Endodermal cell (in vitro differentiated cells): ENCODE results near the gene CPEB3. TPM values are rescaled to one million over a fixed set of nuclear protein-coding genes. Genes with fewer than 3 reads are reported as not detected.

Experiments used
- DNase-seq: peaks from one replicate; pipeline ENCODE4 v3.0.0-alpha.2; 2017
- H3K27ac ChIP-seq: 2 replicates; pipeline ENCODE4 v1.5.1; 2013; ENCODE audit warnings: mild to moderate bottlenecking, low read depth, low read length, moderate library complexity
- H3K27me3 ChIP-seq: 2 replicates; pipeline ENCODE4 v1.6.1; 2013; ENCODE audit warnings: mild to moderate bottlenecking, low read length, moderate library complexity; ENCODE audit not compliant: insufficient read depth, control insufficient read depth, poor library complexity, severe bottlenecking
- H3K36me3 ChIP-seq: 2 replicates; pipeline ENCODE4 v1.7.0; 2013; ENCODE audit warnings: mild to moderate bottlenecking, low read length, moderate library complexity; ENCODE audit not compliant: control insufficient read depth, insufficient read depth
- H3K4me1 ChIP-seq: one replicate; pipeline ENCODE4 v1.7.0; 2013; ENCODE audit warnings: low read length; ENCODE audit not compliant: control insufficient read depth, insufficient read depth
- H3K4me3 ChIP-seq: 2 replicates; pipeline ENCODE4 v1.5.1; 2013; ENCODE audit warnings: mild to moderate bottlenecking, low read length, moderate library complexity
- H3K9ac ChIP-seq: 2 replicates; pipeline ENCODE4 v1.6.1; 2013; ENCODE audit warnings: mild to moderate bottlenecking, low read length, moderate library complexity; ENCODE audit not compliant: poor library complexity, severe bottlenecking; ENCODE audit errors: extremely low read depth
- H3K9me3 ChIP-seq: 2 replicates; pipeline ENCODE4 v1.6.1; 2013; ENCODE audit warnings: mild to moderate bottlenecking, low read length, moderate library complexity; ENCODE audit not compliant: control insufficient read depth
- H3K27ac Mint-ChIP-seq: 2 replicates; pipeline ENCODE4 v1.8.0; 2020; ENCODE audit warnings: mixed read lengths
- H3K27me3 Mint-ChIP-seq: 2 replicates; pipeline ENCODE4 v1.8.0; 2021; ENCODE audit warnings: mild to moderate bottlenecking, mixed read lengths; ENCODE audit not compliant: insufficient read depth
- H3K36me3 Mint-ChIP-seq: 2 replicates; pipeline ENCODE4 v1.8.0; 2020; ENCODE audit warnings: low read depth, mixed read lengths
- H3K4me1 Mint-ChIP-seq: 2 replicates; pipeline ENCODE4 v1.8.0; 2020; ENCODE audit warnings: mixed read lengths
- H3K4me3 Mint-ChIP-seq: 2 replicates; pipeline ENCODE4 v1.8.0; 2020; ENCODE audit warnings: mild to moderate bottlenecking, moderate library complexity, mixed read lengths
- H3K9me3 Mint-ChIP-seq: 2 replicates; pipeline ENCODE4 v1.8.0; 2020; ENCODE audit warnings: mild to moderate bottlenecking, mixed read lengths
- CTCF ChIP-seq: fragments of 200-600 bp; sonication (generic); conservative IDR thresholded peaks from 2 replicates; pipeline ENCODE4 v1.5.0; 2021; ENCODE audit warnings: antibody characterized with exemption, mild to moderate bottlenecking
- WGBS, 2 experiments: methylation state at CpG; one replicate each; pipeline versions ENCODE4 v1.1.5 to v1.1.7; 2013; ENCODE audit warnings: missing lambda C conversion rate in 2 of 2, mixed read lengths in 1 of 2; ENCODE audit not compliant: insufficient coverage in 1 of 2, insufficient read length in 1 of 2; 5-methylcytosine and 5-hydroxymethylcytosine counted together
- total RNA-seq, 2 donors: library from RNA; stranded (reverse); fragmentation: NEBNext Ultra II Directional in 1 of 2; extraction: Animal tissue kit (Norgen Biotek cat#: 25700) in 1 of 2; gene quantifications; 2 replicates in 1 of 2; 3 replicates in 1 of 2; pipeline ENCODE4 v1.2.1, GENCODE V29; 2021

CPEB3 gene
- total RNA-seq, 2 donors from 2014 or later: 1.1 to 1.3 TPM

- DNase-seq: no peak
- H3K4me1 Mint-ChIP-seq: no peaks in the 10 kb centered on the region
- no peak for TF ChIP-seq CTCF
- H3K9me3 Mint-ChIP-seq: no peaks in the 10 kb centered on the region
- H3K4me3 ChIP-seq: no peak overlapping the region
- no peaks in the 10 kb centered on the region for H3K4me1 ChIP-seq
- no peaks in the 10 kb centered on the region for H3K27me3 ChIP-seq
- H3K27ac Mint-ChIP-seq: no peak overlapping the region
- H3K27ac ChIP-seq: no peak overlapping the region
- no peak overlapping the region for H3K4me3 Mint-ChIP-seq
- H3K36me3 ChIP-seq: no peaks in the 10 kb centered on the region
- H3K27me3 Mint-ChIP-seq: no peaks in the 10 kb centered on the region
- no peaks in the 10 kb centered on the region for H3K36me3 Mint-ChIP-seq
- H3K9ac ChIP-seq: no peak overlapping the region
- no peaks in the 10 kb centered on the region for H3K9me3 ChIP-seq
Observed at GRCh38 chr10:92150823-92151222, 140.1 kb downstream of the CPEB3 start.

- Histone ChIP-seq H3K4me3 (no peak overlapping the region), H3K4me1 (no peaks in the 10 kb centered on the region), H3K27me3 (no peaks in the 10 kb centered on the region), H3K27ac (no peak overlapping the region), H3K9me3 (no peaks in the 10 kb centered on the region), H3K36me3 (no peaks in the 10 kb centered on the region), H3K9ac (no peak overlapping the region)
- H3K9me3 Mint-ChIP-seq: no peaks in the 10 kb centered on the region
- H3K4me3 Mint-ChIP-seq: no peak overlapping the region
- H3K36me3 Mint-ChIP-seq: no peaks in the 10 kb centered on the region
- no peak overlapping the region for H3K27ac Mint-ChIP-seq
- no peak for TF ChIP-seq CTCF
- no peaks in the 10 kb centered on the region for H3K27me3 Mint-ChIP-seq
- H3K4me1 Mint-ChIP-seq: no peaks in the 10 kb centered on the region
- 96 to 100% methylated on average over 1 of the region's 1 CpG for WGBS, 2 experiments
- no peak for DNase-seq
Observed at GRCh38 chr10:92149261-92149660, 141.6 kb downstream of the CPEB3 start.

- Mint-ChIP-seq H3K4me1 (no peaks in the 10 kb centered on the region), H3K36me3 (no peaks in the 10 kb centered on the region), H3K9me3 (no peaks in the 10 kb centered on the region), H3K27ac (no peak overlapping the region), H3K27me3 (no peaks in the 10 kb centered on the region), H3K4me3 (no peak overlapping the region)
- no peak overlapping the region for H3K27ac ChIP-seq
- H3K4me3 ChIP-seq: no peak overlapping the region
- no peaks in the 10 kb centered on the region for H3K36me3 ChIP-seq
- no peaks in the 10 kb centered on the region for H3K27me3 ChIP-seq
- no peak overlapping the region for H3K9ac ChIP-seq
- H3K9me3 ChIP-seq: no peaks in the 10 kb centered on the region
- 87 to 90% methylated on average over 5 to 6 of the region's 6 CpGs for WGBS, 2 experiments
- no peak for DNase-seq
- TF ChIP-seq CTCF: no peak
- no peaks in the 10 kb centered on the region for H3K4me1 ChIP-seq
Observed at GRCh38 chr10:92146781-92147180, 144.1 kb downstream of the CPEB3 start.
